Activated CD4-positive, alpha-beta memory T cell treated with anti-CD3 and anti-CD28 coated beads for 36 hours (primary cell): ENCODE measurements around the gene NEUROG1. TPM values are rescaled to one million over a fixed set of nuclear protein-coding genes. Genes with fewer than 3 reads are reported as not detected.

ENCODE experiments used
- CTCF ChIA-PET: fragments of 350-600 bp; sonication (Branson Sonifier 250); formaldehyde crosslinking; loops from one replicate; lab custom pipeline; 2021; ENCODE audit warnings: antibody characterized with exemption, inconsistent platforms; lab: Charles Lee
- POLR2A ChIA-PET: fragments of 350-600 bp; sonication (Branson Sonifier 250); formaldehyde crosslinking; loops from one replicate; lab custom pipeline; 2021; ENCODE audit warnings: antibody characterized with exemption; lab: Charles Lee
- DNase-seq: peaks from one replicate; pipeline ENCODE4 v3.0.0-alpha.2; 2020
- H3K27ac Mint-ChIP-seq: one replicate; pipeline ENCODE4 v1.8.0; 2021; ENCODE audit warnings: mixed read lengths
- H3K27me3 Mint-ChIP-seq: one replicate; pipeline ENCODE4 v1.8.0; 2021; ENCODE audit warnings: mixed read lengths
- H3K36me3 Mint-ChIP-seq: one replicate; pipeline ENCODE4 v1.8.0; 2021; ENCODE audit warnings: mixed read lengths
- H3K4me1 Mint-ChIP-seq: one replicate; pipeline ENCODE4 v1.8.0; 2021; ENCODE audit warnings: low read depth, mixed read lengths
- H3K4me3 Mint-ChIP-seq: one replicate; pipeline ENCODE4 v1.8.0; 2021; ENCODE audit warnings: mild to moderate bottlenecking, mixed read lengths
- H3K9me3 Mint-ChIP-seq: one replicate; pipeline ENCODE4 v1.8.0; 2021; ENCODE audit warnings: mixed read lengths
- intact Hi-C: fragments of 100-400 bp; cut with micrococcal nuclease; formaldehyde crosslinking; loops from one replicate; pipeline ENCODE4 v1.15.1; 2023
- total RNA-seq, 2 experiments: library from RNA; stranded (reverse); gene quantifications; one replicate each; pipeline ENCODE4 v1.2.3, GENCODE V29; 2021

Gene NEUROG1
- total RNA-seq, 2 experiments from 2014 or later, result not detected

GRCh38 chr5:135560858-135561257, 25.1 kb upstream of the NEUROG1 start:
- no peaks in the 10 kb centered on the region for H3K36me3 Mint-ChIP-seq
- DNase-seq, result peak; percentile 84
- POLR2A ChIA-PET, result no interaction called here
- CTCF ChIA-PET, result interaction anchor here (0.7 to 5.4 kb wide), 16 partner anchors 9 to 614 kb away, joined by 3 to 54 read pairs (median 5); no protein-coding TSS in a partner anchor
- H3K4me3 Mint-ChIP-seq, result no peak overlapping the region
- intact Hi-C loops, result loop anchor here (1.0 kb wide), 1 partner anchor 269 kb away; no protein-coding TSS in a partner anchor
- H3K9me3 Mint-ChIP-seq, result no peaks in the 10 kb centered on the region
- peaks cover 5% of the 10 kb centered on the region for H3K4me1 Mint-ChIP-seq
- H3K27ac Mint-ChIP-seq, result no peak overlapping the region
- H3K27me3 Mint-ChIP-seq, result peaks cover 24% of the 10 kb centered on the region

GRCh38 chr5:135559354-135559753, 23.6 kb upstream of the NEUROG1 start:
- intact Hi-C loops, result no loop called here
- no peaks in the 10 kb centered on the region for H3K36me3 Mint-ChIP-seq
- H3K27ac Mint-ChIP-seq, result no peak overlapping the region
- peaks cover 24% of the 10 kb centered on the region for H3K27me3 Mint-ChIP-seq
- peaks cover 5% of the 10 kb centered on the region for H3K4me1 Mint-ChIP-seq
- DNase-seq, result no peak
- POLR2A ChIA-PET, result no interaction called here
- H3K9me3 Mint-ChIP-seq, result no peaks in the 10 kb centered on the region
- no peak overlapping the region for H3K4me3 Mint-ChIP-seq
- CTCF ChIA-PET, result interaction anchor here (0.7 to 5.4 kb wide), 8 partner anchors 9 to 101 kb away, joined by 3 to 54 read pairs (median 4); no protein-coding TSS in a partner anchor

GRCh38 chr5:135557076-135557838, 21.5 kb upstream of the NEUROG1 start:
- no peak for DNase-seq
- H3K27ac Mint-ChIP-seq, result no peak overlapping the region
- no peak overlapping the region for H3K4me3 Mint-ChIP-seq
- intact Hi-C loops, result no loop called here
- POLR2A ChIA-PET, result no interaction called here
- H3K27me3 Mint-ChIP-seq, result peaks cover 28% of the 10 kb centered on the region
- H3K9me3 Mint-ChIP-seq, result no peaks in the 10 kb centered on the region
- H3K4me1 Mint-ChIP-seq, result peaks cover 5% of the 10 kb centered on the region
- H3K36me3 Mint-ChIP-seq, result no peaks in the 10 kb centered on the region
- CTCF ChIA-PET, result interaction anchor here (1.8 to 5.4 kb wide), 3 partner anchors 7 to 98 kb away, joined by 5 to 54 read pairs (median 6); no protein-coding TSS in a partner anchor

GRCh38 chr5:135556620-135557019, 20.9 kb upstream of the NEUROG1 start:
- no peaks in the 10 kb centered on the region for H3K9me3 Mint-ChIP-seq
- intact Hi-C loops, result no loop called here
- peaks cover 5% of the 10 kb centered on the region for H3K4me1 Mint-ChIP-seq
- no peak for DNase-seq
- POLR2A ChIA-PET, result no interaction called here
- no peak overlapping the region for H3K4me3 Mint-ChIP-seq
- H3K27me3 Mint-ChIP-seq, result peaks cover 33% of the 10 kb centered on the region
- no peaks in the 10 kb centered on the region for H3K36me3 Mint-ChIP-seq
- CTCF ChIA-PET, result interaction anchor here (9.5 to 10.7 kb wide), 2 partner anchors 9 to 95 kb away, joined by 108 to 434 read pairs; no protein-coding TSS in a partner anchor
- no peak overlapping the region for H3K27ac Mint-ChIP-seq

- ChIA-PET CTCF (interaction anchor here (0.9 to 10.7 kb wide), 4 partner anchors 10 to 275 kb away, joined by 3 to 434 read pairs (median 56); no protein-coding TSS in a partner anchor), POLR2A (no interaction called here)
- no peaks in the 10 kb centered on the region for H3K36me3 Mint-ChIP-seq
- H3K4me1 Mint-ChIP-seq, result no peaks in the 10 kb centered on the region
- no peak overlapping the region for H3K4me3 Mint-ChIP-seq
- DNase-seq, result no peak
- intact Hi-C loops, result no loop called here
- no peak overlapping the region for H3K27ac Mint-ChIP-seq
- no peaks in the 10 kb centered on the region for H3K9me3 Mint-ChIP-seq
- peaks cover 36% of the 10 kb centered on the region for H3K27me3 Mint-ChIP-seq
Measured at GRCh38 chr5:135555530-135555929, 19.8 kb upstream of the NEUROG1 start.

GRCh38 chr5:135553688-135554462, 18.1 kb upstream of the NEUROG1 start:
- DNase-seq, result no peak
- Mint-ChIP-seq H3K9me3 (no peaks in the 10 kb centered on the region), H3K27ac (no peak overlapping the region), H3K36me3 (no peaks in the 10 kb centered on the region), H3K4me3 (no peak overlapping the region), H3K27me3 (peaks cover 39% of the 10 kb centered on the region), H3K4me1 (no peaks in the 10 kb centered on the region)
- ChIA-PET CTCF (interaction anchor here (1.4 to 10.7 kb wide), 4 partner anchors 12 to 93 kb away, joined by 3 to 434 read pairs (median 56); no protein-coding TSS in a partner anchor), POLR2A (no interaction called here)
- intact Hi-C loops, result no loop called here

GRCh38 chr5:135551593-135552447, 16.1 kb upstream of the NEUROG1 start:
- intact Hi-C loops, result loop anchor here (1.0 kb wide), 2 partner anchors 86 to 90 kb away; no protein-coding TSS in a partner anchor
- no peaks in the 10 kb centered on the region for H3K36me3 Mint-ChIP-seq
- POLR2A ChIA-PET, result interaction anchor here (1.7 kb wide), 1 partner anchor 91 kb away, joined by 6 read pairs; no protein-coding TSS in a partner anchor

GRCh38 chr5:135549413-135549812, 13.6 kb upstream of the NEUROG1 start:
- Mint-ChIP-seq H3K27me3 (peaks cover 65% of the 10 kb centered on the region), H3K27ac (no peak overlapping the region)
- intact Hi-C loops, result loop anchor here (5.0 to 10.0 kb wide), 2 partner anchors 62 to 515 kb away; partner anchors contain the start of gene PITX1

More at GRCh38 chr5:135551593-135552447, 16.1 kb upstream of the NEUROG1 start:
- DNase-seq, result peak; percentile 73
- Mint-ChIP-seq H3K9me3 (no peaks in the 10 kb centered on the region), H3K4me1 (no peaks in the 10 kb centered on the region), H3K27ac (no peak overlapping the region), H3K4me3 (no peak overlapping the region), H3K27me3 (peaks cover 54% of the 10 kb centered on the region)
- CTCF ChIA-PET, result interaction anchor here (0.8 to 10.7 kb wide), 19 partner anchors 8 to 278 kb away, joined by 3 to 434 read pairs (median 4); no protein-coding TSS in a partner anchor

GRCh38 chr5:135547590-135548254, 12.0 kb upstream of the NEUROG1 start:
- POLR2A ChIA-PET, result no interaction called here
- no peaks in the 10 kb centered on the region for H3K9me3 Mint-ChIP-seq
- CTCF ChIA-PET, result interaction anchor here (9.5 to 10.7 kb wide), 2 partner anchors 18 to 86 kb away, joined by 108 to 434 read pairs; no protein-coding TSS in a partner anchor
- H3K36me3 Mint-ChIP-seq, result no peaks in the 10 kb centered on the region
- no peak overlapping the region for H3K4me3 Mint-ChIP-seq
- intact Hi-C loops, result loop anchor here (5.0 to 10.0 kb wide), 2 partner anchors 60 to 513 kb away; partner anchors contain the start of gene PITX1
- no peak overlapping the region for H3K27ac Mint-ChIP-seq
- peaks cover 10% of the 10 kb centered on the region for H3K4me1 Mint-ChIP-seq
- no peak for DNase-seq
- peaks cover 70% of the 10 kb centered on the region for H3K27me3 Mint-ChIP-seq

More at GRCh38 chr5:135549413-135549812, 13.6 kb upstream of the NEUROG1 start:
- ChIA-PET POLR2A (no interaction called here), CTCF (interaction anchor here (1.5 to 10.7 kb wide), 6 partner anchors 9 to 88 kb away, joined by 7 to 434 read pairs (median 37); no protein-coding TSS in a partner anchor)
- no peak for DNase-seq
- Mint-ChIP-seq H3K4me1 (no peaks in the 10 kb centered on the region), H3K36me3 (no peaks in the 10 kb centered on the region), H3K4me3 (no peak overlapping the region), H3K9me3 (no peaks in the 10 kb centered on the region)

GRCh38 chr5:135546912-135547311, 11.1 kb upstream of the NEUROG1 start:
- Mint-ChIP-seq H3K27ac (no peak overlapping the region), H3K9me3 (no peaks in the 10 kb centered on the region), H3K36me3 (no peaks in the 10 kb centered on the region), H3K4me1 (peaks cover 10% of the 10 kb centered on the region), H3K4me3 (no peak overlapping the region), H3K27me3 (peaks cover 75% of the 10 kb centered on the region)
- ChIA-PET CTCF (interaction anchor here (10.7 kb wide), 1 partner anchor 86 kb away, joined by 434 read pairs; no protein-coding TSS in a partner anchor), POLR2A (no interaction called here)
- no peak for DNase-seq
- intact Hi-C loops, result loop anchor here (5.0 to 10.0 kb wide), 2 partner anchors 60 to 512 kb away; partner anchors contain the start of gene PITX1
